NCI-H2196 treated with DMSO at 0.1 percent for 48 hours (cell line): ENCODE data around the gene JTB.

Experiments
- DNase-seq: peaks from one replicate; lab custom pipeline; 2025; ENCODE audit not compliant: unreplicated experiment; lab: John Stamatoyannopoulos, UW

The JTB gene

DNA sequence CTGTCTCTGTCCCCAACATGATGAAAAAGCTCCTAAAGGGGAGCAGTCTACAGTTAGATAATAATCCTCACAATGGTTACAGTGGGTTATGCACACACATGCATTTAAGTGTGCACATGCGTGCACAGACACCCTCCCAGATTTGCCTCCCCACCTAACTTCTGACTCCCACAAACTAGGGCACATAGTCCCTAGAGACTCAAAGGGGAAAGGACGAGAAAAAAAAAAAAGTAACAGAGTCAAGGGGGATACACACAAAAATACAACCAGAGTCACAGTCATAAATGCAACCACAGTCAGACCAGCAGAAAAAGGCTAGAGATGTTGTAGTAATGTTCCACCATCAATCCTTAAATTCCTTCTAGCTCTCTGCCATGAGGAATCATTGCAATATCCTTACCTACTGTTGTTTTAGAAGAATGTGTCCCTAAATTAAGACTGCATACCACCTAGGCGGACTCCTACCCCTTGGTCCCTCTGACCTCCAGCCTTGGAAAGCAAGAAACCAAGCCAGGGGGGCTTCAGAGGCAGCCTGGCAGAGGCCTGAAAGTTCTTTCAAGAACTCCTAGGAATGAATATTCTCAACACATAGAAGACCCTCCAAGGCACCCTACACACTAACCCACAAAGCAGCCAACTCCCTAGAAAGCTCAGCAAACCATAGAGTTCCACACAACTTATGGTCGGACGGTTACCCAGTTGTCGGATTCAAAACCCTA lies 20.3 kb downstream of the JTB start:
- no peak for DNase-seq

DNA sequence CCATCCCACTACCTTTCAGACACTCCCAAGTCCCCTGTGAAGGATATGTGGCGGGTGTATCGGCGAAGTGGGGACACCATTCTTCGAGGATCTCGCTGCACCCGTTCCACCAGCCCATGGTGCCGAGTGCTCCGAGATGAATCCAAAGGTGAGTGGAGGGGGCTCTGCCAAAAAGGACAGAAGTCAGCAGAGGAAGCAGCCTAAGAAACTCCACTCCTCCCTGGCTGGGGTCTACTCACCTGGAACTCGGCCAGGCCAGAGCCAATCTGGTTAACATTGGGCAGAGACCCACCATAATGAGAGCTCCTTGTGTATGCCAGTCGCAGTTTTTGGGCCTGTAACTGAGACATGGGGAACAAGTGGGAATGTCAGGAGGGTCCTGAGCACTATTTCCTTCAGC lies 22.6 kb downstream of the JTB start:
- DNase-seq: no peak

GRCh38 chr1:153953859-153954365 lies 23.6 kb downstream of the JTB start:
- DNase-seq: no peak

DNA sequence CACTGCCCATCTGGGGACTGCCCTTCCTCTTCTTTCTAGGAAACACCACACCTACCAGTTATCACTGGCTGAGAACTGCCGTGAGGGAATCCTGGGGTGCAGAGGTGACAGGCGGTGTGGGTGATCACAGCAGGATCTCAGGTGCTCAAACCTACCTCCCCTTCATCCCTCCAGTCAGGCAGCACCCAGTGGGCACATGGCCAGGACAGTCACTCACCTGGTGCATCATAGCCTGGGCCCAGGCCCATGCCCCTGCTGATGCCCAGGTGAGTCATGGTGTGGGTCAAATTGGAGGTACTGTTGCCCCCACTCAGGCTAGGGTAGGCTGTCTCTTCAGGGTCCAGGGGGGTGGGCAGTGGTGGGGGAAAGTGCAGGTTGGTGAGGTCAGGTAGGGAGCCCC lies 25.7 kb downstream of the JTB start:
- no peak for DNase-seq

DNA sequence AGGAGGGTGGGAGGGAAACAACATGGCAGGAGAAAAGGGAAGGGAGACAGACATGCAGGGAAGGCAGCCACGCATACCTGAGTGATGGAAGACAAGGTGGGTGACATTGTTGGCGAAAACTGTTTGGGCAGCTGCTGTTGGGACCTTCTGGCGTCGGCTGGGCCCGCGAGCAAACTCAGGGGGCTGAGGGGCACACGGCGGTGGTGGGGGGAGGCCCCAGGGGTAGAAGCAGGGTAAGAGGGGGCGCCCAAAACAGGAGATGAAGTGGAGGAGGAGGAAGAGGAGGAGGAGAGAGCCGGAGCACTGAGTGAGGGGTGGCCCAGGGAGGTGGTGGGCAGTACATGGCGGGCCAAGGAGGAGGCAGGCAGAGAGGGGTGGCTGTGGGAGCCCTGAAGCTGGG lies 26.3 kb downstream of the JTB start:
- no peak for DNase-seq

DNA sequence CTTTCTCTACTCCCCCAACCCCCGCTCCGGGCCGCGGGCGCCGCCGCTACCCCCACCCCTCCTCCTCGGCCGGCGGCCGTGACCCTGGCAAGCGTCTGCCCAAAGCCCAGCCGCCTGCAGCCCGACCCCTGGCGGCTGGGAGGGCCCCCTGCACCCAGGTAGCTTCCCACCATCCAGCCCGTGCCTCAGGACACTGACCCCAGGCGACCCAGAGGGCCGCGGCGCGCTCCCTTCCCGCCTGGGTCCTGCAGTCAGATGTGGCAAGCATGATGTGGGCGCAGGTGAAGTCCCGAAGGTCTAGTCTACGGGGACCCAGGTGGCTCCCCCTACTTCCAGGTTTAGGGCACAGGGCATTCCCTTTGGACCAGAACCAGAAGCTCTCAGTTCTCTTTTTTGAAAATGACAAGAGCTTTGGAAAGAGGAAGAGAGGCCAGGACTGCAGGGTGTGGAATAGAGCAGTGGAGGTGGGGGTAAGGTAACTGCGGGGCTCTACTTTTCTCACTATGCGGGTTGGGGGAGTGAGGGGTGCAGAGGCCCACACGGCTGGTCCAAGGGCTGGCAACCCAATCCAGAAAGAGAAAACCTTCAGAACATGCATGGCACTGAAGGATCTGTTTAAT lies 30.7 kb downstream of the JTB start, which contains the start of gene DENND4B:
Gene DENND4B, minus strand, starts transcription at position 97 of the 620 bp plus-strand sequence. CDS start 2,344 bp downstream, outside the sequence.
- DNase-seq: peak; percentile 62

DNA sequence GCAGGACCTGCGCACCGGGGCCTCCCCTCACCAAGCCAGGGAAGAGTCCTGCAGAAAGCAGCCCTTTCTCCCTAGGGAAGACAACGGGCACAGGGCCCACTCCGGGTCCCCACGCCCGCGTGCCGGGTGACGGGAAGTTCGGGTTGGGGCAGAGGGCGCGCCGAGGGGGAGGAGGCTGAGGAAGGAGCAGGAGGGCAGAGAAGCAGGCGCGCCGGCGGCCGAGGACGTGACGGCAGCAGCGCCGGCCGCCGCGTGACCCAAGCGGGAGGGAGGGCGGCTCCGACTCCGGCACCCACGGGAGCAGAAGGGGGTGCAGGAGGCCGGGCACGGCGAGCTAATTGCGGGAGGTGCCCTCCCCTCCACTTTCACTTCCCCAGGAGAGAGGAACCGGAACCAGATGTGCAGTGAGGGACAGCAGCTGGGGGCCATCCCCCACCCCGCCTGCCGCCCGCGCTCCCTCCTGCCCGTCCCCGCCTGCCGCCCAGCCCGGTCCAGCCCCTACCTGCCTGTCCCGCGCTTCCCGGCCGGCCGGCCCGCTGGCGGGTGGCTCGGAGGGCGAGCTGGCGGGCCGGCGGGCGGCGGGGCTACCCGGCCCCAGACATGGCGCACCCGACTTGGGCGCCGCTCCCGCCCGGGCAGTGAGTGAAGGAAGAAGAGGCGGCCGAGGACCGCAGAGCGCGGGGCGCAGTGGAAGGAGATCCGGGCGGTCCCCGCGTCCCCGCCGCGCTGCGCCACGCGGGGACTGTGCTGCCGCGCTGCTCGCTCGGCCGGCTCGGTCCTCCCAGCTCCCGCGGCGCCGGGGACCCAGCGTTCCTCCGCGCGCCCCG lies 31.5 kb downstream of the JTB start:
- peak; percentile 39 for DNase-seq

DNA sequence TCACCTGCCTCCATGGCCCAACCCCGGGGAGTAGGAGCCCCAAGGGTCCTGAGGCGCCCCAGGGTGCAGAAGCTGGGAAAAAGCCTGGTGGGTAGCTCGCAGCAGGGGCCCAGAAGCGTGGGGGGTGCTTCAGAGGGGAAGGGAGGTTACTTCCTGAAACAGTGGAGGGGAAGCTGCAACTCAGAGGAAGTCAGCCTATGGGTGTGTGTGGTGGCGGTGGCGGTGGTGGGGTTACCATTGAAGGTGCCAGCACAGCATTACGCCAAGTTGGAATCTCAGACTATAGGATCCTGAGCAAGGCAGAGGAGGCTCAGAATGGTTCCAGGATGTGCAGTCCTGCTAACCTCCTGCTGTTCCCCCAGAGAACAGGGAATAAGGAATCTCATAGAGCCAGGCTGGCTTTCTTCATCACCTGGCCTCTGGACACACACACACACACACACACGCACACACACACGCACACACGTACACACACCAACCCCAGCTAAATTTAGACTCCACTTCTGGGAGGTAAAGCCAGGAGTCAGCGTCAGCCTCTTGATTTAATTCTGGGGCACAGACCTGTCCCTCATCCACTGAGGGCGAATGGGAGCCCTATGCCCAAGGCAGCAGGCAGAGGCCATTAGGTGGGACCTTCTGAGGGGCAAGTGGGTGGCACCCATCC lies 32.2 kb downstream of the JTB start:
- no peak for DNase-seq

DNA sequence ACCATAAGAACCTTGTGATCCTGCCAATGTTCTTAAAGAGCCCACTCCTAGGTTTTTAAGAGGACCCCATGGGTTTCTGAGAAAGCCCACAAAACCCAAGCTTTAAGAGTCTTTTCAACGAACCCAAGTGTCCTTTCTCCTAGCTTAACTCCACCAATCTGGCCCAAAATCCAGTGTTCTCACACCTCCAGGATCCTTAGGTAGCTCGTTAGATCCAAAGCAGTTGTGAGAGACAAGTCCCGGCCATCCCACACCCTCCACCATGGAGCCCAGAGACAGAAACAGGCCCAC lies 32.7 kb downstream of the JTB start:
- no peak for DNase-seq

DNA sequence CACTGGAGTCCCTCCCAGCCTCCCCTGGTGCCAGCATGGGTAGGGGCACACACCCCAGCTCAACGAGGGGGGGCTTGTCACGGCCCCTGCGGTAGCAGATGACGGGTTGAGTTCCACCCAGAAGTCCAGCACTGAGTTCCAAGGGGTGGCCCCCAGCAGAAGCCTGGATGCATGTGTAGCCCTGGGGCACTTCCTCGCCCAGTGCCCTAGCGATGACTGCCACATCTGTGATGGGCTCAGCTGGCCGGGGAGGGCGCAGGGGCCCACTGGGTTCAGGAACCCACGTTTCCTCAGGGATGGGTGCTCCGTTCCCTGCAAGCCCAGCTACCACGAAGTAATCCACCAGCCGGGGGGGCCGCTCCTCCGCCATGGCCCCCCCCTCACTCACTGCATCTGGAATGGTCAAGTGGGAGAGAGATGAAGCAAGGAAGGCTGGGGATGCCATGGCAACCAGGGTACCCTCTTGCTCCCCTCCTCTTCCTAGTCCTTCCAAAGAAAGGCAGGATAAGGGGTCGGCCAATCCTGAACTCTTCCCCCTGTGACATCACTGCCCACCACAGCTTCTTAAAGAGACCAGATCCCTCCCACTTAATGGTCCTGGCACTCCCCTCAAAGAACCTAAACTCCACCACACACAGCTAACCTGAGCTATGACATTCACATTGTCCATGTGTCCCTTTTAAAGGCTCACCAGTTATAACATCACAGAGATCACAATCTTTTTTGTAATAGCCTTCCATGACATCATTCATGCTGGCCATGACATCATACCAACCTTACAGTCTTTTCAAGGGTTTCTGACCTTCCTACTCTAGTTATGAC lies 33.3 kb downstream of the JTB start:
- DNase-seq: no peak

DNA sequence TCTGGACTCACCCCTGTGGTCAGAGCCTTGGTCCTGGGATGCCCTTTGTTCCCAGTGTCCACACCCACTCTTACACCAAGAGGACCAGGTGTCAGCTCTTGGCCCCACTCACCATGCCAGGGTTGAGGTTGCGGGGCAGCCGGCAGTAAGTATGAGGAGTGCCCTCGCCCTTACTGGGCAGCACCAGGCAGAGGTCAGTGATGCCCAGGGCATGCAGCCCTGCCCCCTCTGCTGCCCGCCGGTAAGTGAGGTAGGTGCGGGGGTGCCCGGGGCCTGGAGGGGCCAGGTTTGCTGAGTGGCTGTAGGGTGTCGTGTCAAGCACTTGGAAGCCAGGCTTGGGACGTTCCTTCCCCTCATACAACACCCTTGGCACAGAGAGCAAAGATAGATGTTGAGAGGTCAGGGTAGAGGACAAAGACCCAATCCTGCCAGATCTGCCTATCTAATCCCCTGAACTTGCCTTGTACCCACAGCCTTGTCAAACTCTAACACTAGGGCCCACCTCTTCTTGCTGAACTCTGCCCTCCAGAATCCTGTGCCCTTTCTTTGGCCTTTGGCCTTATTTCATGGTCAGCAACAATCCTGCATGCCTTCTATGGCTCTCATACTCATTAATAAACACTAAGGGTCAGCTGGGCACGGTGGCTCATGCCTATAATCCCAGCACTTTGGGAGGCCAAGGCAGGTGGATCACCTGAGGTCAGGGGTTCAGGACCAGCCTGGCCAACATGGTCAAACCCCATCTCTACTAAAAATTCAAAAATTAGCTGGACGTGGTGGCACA lies 34.5 kb downstream of the JTB start:
- no peak for DNase-seq

DNA sequence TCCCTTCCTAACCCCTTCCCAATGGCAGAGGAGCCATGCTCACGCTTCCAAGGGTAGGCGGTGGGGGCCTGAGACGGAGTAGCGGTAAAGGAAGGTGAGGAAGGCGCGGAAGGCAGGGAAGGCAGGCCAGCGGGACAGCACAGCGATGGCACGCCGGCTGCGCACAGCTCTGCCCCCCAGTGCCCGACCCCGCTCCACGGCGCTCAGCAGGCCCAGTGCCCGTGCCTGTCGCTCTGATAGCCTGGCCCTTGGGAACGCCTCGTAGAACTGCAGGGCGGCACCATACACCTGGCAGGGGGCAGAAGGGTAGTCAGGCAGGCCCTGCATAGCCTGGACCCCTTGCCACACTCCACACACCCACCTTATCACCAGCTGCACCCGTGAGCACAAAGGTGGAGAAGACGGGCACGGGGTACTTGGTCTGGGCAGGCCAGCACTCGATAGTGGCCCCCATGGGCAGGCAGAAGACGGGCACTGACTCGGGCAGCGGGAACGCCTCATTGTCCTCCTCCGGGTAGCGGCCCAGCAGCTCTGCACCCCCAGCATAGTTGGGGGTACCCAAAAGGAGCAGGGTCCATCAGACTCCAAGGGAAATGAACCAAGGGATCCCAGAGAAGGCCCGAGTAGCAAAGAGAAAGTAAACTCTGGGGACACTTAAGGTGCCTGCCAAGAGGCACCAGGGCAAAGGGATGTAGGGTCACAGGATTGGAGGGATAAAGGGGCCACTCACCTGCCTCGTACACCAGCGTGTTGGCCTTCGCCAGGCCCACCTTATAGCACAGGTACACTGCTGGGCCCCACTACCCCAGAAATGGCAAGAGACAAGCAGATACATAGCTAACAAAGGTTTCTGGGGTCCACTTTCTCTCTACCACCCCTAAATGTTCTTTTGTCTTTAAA lies 35.4 kb downstream of the JTB start:
- DNase-seq: no peak

DNA sequence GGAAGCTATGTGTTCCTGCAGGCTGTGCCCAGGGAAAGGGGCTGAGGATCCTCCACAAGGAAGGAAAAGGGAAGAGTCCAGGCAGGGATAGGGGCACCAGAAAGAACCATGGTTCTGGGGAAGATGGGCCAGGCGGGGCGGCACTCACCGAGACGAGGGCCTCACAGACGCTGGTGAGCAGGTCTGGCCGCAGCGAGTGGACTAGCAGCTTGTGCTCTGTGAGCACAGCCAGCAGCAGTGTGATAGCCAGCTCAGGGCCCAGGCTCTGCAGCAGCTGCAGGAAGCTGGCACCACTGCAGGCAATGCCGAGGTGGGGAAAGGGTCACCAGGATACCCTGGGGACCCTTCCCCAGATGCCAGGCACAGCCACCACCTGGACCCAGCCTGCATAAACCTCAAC lies 36.7 kb downstream of the JTB start:
- no peak for DNase-seq

GRCh38 chr1:153939476-153939875 lies 38.0 kb downstream of the JTB start:
- no peak for DNase-seq

DNA sequence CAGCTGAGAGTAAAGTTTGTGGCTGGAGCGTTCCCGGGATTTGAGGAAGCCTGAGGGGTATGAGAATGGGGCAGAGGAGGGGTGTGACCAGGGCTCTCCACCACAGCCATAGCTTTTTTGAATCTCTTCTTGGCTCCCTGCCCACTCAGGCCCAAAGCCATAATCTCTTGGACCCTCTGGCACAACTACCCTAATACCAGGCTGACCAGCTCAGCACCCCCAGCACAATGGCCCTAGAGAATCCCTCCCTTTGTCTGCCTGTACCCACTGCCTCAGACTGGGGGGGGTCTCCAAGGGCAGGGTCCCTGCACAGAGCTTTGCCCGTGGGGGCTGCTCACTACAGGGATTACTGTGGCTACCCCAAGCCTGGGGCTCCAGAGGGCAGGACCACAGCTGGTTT lies 38.5 kb downstream of the JTB start:
- DNase-seq: no peak

DNA sequence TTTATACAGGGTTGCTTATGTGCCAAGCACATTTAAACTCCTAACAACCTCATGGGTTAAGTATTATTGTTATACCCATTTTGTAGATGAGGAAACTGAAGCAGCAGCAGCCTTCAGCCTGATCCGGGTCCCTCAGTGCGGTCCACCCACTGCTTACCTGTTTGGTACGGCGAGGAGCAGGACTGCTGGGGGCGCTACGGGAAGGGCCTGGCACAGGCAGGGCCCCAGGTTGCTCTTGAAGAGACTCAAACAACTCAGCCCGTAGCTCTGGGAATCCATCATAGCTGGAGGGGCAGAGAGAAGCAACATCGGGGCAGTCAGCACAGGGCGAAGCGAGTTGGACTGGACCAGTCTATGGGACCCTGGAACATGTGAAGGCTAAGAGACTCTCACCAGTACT lies 40.1 kb downstream of the JTB start:
- DNase-seq: no peak

- DNase-seq: no peak
Measured at GRCh38 chr1:153936011-153936802, 41.3 kb downstream of the JTB start.

DNA sequence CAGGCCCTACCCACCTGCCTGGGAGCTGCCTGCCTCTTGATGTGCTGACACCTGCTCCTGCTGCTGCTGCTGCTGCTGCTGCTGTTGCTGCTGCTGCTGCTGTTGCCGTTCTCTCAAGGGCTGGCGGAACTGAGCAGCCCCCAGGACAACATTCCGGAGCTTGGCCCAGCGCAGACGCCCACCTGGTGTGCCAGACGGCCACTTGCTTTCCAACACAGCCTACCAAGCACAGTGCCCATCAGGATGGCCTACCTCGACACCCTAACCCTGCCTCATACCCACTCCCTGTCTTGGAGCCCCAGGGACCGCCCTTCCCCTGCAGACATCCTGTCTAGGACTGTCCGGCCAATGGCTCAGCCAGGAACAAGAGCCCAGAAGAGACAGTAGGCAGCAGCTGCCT lies 42.7 kb downstream of the JTB start:
- no peak for DNase-seq
